ENCODE measurements around the gene PTPN4.

DNA sequence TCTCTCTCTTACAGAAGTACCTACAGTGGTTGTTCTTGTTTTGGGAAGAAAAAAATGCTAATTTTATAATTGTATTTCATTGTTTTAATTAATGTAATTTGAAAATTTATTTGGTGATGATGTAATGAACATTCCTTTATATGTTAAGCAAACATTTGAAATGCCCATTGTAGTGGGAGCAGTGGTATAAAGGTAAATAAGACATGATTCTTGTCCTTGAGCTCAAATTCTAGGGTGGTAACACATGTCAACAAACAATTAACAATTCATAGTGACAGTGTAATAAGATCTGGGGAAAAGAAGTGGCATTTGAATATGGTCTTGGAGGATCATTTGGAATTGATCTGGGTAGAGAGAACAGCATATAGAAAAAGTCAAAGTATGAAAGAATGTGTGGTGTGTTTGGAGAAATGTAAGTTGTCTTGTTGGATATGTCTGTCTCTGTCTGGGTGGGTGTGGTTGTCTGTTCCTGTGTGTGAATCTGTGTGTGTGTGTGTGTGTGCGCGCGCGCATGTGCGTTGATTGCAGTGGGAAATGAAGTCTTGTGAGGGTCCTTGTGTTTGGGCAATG is 5.8 kb downstream of the PTPN4 start:
- TF ChIP-seq, protein P1, sequence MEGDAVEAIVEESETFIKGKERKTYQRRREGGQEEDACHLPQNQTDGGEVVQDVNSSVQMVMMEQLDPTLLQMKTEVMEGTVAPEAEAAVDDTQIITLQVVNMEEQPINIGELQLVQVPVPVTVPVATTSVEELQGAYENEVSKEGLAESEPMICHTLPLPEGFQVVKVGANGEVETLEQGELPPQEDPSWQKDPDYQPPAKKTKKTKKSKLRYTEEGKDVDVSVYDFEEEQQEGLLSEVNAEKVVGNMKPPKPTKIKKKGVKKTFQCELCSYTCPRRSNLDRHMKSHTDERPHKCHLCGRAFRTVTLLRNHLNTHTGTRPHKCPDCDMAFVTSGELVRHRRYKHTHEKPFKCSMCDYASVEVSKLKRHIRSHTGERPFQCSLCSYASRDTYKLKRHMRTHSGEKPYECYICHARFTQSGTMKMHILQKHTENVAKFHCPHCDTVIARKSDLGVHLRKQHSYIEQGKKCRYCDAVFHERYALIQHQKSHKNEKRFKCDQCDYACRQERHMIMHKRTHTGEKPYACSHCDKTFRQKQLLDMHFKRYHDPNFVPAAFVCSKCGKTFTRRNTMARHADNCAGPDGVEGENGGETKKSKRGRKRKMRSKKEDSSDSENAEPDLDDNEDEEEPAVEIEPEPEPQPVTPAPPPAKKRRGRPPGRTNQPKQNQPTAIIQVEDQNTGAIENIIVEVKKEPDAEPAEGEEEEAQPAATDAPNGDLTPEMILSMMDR (IDR thresholded peaks at IDR 0.05): no peak
- TF ChIP-seq POLR2A (IDR thresholded peaks at IDR 0.05): no peak
- TF ChIP-seq EP300 (IDR thresholded peaks at IDR 0.05): no peak

Data from tibial nerve (tissue), 4 donors.